IMR-90 (cell line): ENCODE results near the gene RPUSD1. TPM values are rescaled to one million over a fixed set of nuclear protein-coding genes. Genes with fewer than 3 reads are reported as not detected.

Experiments
- ATAC-seq: fragments of 200-7000 bp; cut with Tn5 transposase; 2 replicates; pipeline ENCODE4 v1.9.1; 2020; ENCODE audit warnings: low read depth, mild to moderate bottlenecking, moderate library complexity
- BruUV-seq: library from RNA; stranded (reverse); fragments of 400-500 nt; replicated peaks from 2 replicates; lab custom pipeline; 2021; lab: Mats Ljungman, UMichigan
- CTCF ChIA-PET: fragments of 300-600 bp; formaldehyde crosslinking; extraction: SDS; loops from one replicate; lab custom pipeline; 2021; ENCODE audit warnings: antibody characterized with exemption; lab: Yijun Ruan, JAX
- POLR2A ChIA-PET: fragments of 300-600 bp; sonication (Branson Sonifier 250); formaldehyde crosslinking; loops from one replicate; lab custom pipeline; 2022; ENCODE audit warnings: antibody characterized with exemption; ENCODE audit not compliant: unreplicated experiment; lab: Charles Lee
- DNase-seq: peaks from one replicate; pipeline ENCODE4 v3.0.0; 2013
- H2AFZ ChIP-seq: replicated peaks from 2 replicates; pipeline ENCODE3; 2013; ENCODE audit warnings: low read length, mild to moderate bottlenecking; ENCODE audit not compliant: poor library complexity
- H2AK5ac ChIP-seq: 2 replicates; pipeline ENCODE4 v1.6.1; 2013; ENCODE audit warnings: low read depth, low read length, inconsistent platforms
- H2AK9ac ChIP-seq: replicated peaks from 2 replicates; pipeline ENCODE3; 2013; ENCODE audit warnings: mild to moderate bottlenecking, low read depth, low read length, moderate library complexity; ENCODE audit not compliant: poor library complexity
- H2BK120ac ChIP-seq: 2 replicates; pipeline ENCODE4 v1.6.1; 2013; ENCODE audit warnings: low read depth, low read length, inconsistent platforms
- H2BK15ac ChIP-seq: 3 replicates; pipeline ENCODE4 v1.6.1; 2013; ENCODE audit warnings: low read depth, low read length, inconsistent platforms
- H2BK20ac ChIP-seq: 2 replicates; pipeline ENCODE4 v1.6.1; 2013; ENCODE audit warnings: low read depth, mild to moderate bottlenecking, inconsistent platforms, low read length, moderate library complexity
- H2BK5ac ChIP-seq: 2 replicates; pipeline ENCODE4 v1.6.1; 2013; ENCODE audit warnings: mild to moderate bottlenecking, low read depth, low read length, inconsistent platforms; ENCODE audit not compliant: poor library complexity, severe bottlenecking
- H3K14ac ChIP-seq: replicated peaks from 2 replicates; pipeline ENCODE4 v1.6.1; 2013; ENCODE audit warnings: low read depth, low read length, inconsistent platforms
- H3K18ac ChIP-seq: 2 replicates; pipeline ENCODE4 v1.6.1; 2013; ENCODE audit warnings: low read depth, low read length, control low read depth
- H3K23ac ChIP-seq: 2 replicates; pipeline ENCODE4 v1.6.1; 2013; ENCODE audit warnings: low read depth, low read length, inconsistent platforms
- H3K27ac ChIP-seq: 2 replicates; pipeline ENCODE4 v1.5.1; 2013; ENCODE audit warnings: mild to moderate bottlenecking, control low read depth, low read length; ENCODE audit not compliant: insufficient read depth
- H3K27me3 ChIP-seq: 2 replicates; pipeline ENCODE4 v1.6.1; 2013; ENCODE audit warnings: low read length; ENCODE audit not compliant: control insufficient read depth, insufficient read depth
- H3K36me3 ChIP-seq: 2 replicates; pipeline ENCODE4 v1.6.1; 2013; ENCODE audit warnings: low read length, mixed read lengths; ENCODE audit not compliant: control insufficient read depth, insufficient read depth
- H3K4ac ChIP-seq: 2 replicates; pipeline ENCODE4 v1.6.1; 2013; ENCODE audit warnings: low read depth, low read length, inconsistent platforms
- H3K4me1 ChIP-seq: 2 replicates; pipeline ENCODE4 v1.6.1; 2013; ENCODE audit warnings: low read length, mixed read lengths; ENCODE audit not compliant: control insufficient read depth, insufficient read depth
- H3K4me2 ChIP-seq: 2 replicates; pipeline ENCODE4 v1.6.1; 2013; ENCODE audit warnings: low read depth, mild to moderate bottlenecking, control low read depth, low read length, moderate library complexity
- H3K4me3 ChIP-seq: 2 replicates; pipeline ENCODE4 v1.5.1; 2013; ENCODE audit warnings: low read depth, mild to moderate bottlenecking, control low read depth, low read length, moderate library complexity; ENCODE audit not compliant: insufficient read depth
- H3K56ac ChIP-seq: 2 replicates; pipeline ENCODE4 v1.6.1; 2013; ENCODE audit warnings: low read length, inconsistent platforms; ENCODE audit not compliant: insufficient read depth; ENCODE audit errors: extremely low read depth
- H3K79me1 ChIP-seq, 2 experiments: 2 replicates each; pipeline ENCODE4 v1.6.1; 2013; ENCODE audit warnings: low read length in 2 of 2, inconsistent platforms in 1 of 2, low read depth in 1 of 2
- H3K9ac ChIP-seq: 2 replicates; pipeline ENCODE4 v1.6.1; 2013; ENCODE audit warnings: low read depth, low read length, control low read depth
- H3K9me1 ChIP-seq: 2 replicates; pipeline ENCODE4 v1.6.1; 2013; ENCODE audit warnings: low read length, inconsistent platforms; ENCODE audit not compliant: insufficient read depth
- H3K9me3 ChIP-seq: 2 replicates; pipeline ENCODE4 v1.6.1; 2013; ENCODE audit warnings: low read length; ENCODE audit not compliant: control insufficient read depth, insufficient read depth
- H4K20me1 ChIP-seq: 2 replicates; pipeline ENCODE4 v1.6.1; 2013; ENCODE audit warnings: low read length, inconsistent platforms; ENCODE audit not compliant: insufficient read depth
- H4K5ac ChIP-seq: 2 replicates; pipeline ENCODE4 v1.6.1; 2013; ENCODE audit warnings: mild to moderate bottlenecking, low read depth, low read length, control low read depth
- H4K8ac ChIP-seq, 2 experiments: 2 replicates each; pipeline ENCODE4 v1.6.1; 2013; ENCODE audit warnings: low read depth in 2 of 2, low read length in 2 of 2, control low read depth in 1 of 2, inconsistent platforms in 1 of 2
- H4K91ac ChIP-seq: 2 replicates; pipeline ENCODE4 v1.6.1; 2013; ENCODE audit warnings: low read depth, low read length, inconsistent platforms; ENCODE audit not compliant: insufficient read depth
- BHLHE40 ChIP-seq: fragments of 150-350 bp; IDR thresholded peaks from 2 replicates; pipeline ENCODE4 v1.6.1; 2016; ENCODE audit warnings: mild to moderate bottlenecking, low read depth, low read length
- CEBPB ChIP-seq: IDR thresholded peaks from 2 replicates; pipeline ENCODE4 v1.6.1; 2012; ENCODE audit warnings: low read depth, low read length, improper control_type of control experiment
- CHD1 ChIP-seq: IDR thresholded peaks from 2 replicates; pipeline ENCODE4 v1.6.1; 2012; ENCODE audit warnings: low read depth, low read length, improper control_type of control experiment
- CTCF ChIP-seq: conservative IDR thresholded peaks from 2 replicates; pipeline ENCODE4 v1.5.1; 2012; ENCODE audit warnings: mild to moderate bottlenecking, low read depth, low read length, improper control_type of control experiment
- ELK1 ChIP-seq: fragments of 150-350 bp; IDR thresholded peaks from 2 replicates; pipeline ENCODE4 v1.6.1; 2016; ENCODE audit warnings: low read depth, mild to moderate bottlenecking, low read length, moderate library complexity, borderline replicate concordance
- FOS ChIP-seq: fragments of 150-350 bp; IDR thresholded peaks from 2 replicates; pipeline ENCODE4 v1.6.1; 2016; ENCODE audit warnings: low read depth, low read length
- MAFK ChIP-seq: IDR thresholded peaks from 2 replicates; pipeline ENCODE4 v1.6.1; 2012; ENCODE audit warnings: low read depth, low read length, improper control_type of control experiment
- MAZ ChIP-seq: IDR thresholded peaks from 2 replicates; pipeline ENCODE4 v1.6.1; 2012; ENCODE audit warnings: low read depth, mild to moderate bottlenecking, low read length, improper control_type of control experiment, moderate library complexity, borderline replicate concordance
- MXI1 ChIP-seq: IDR thresholded peaks from 2 replicates; pipeline ENCODE4 v1.6.1; 2012; ENCODE audit warnings: low read depth, mild to moderate bottlenecking, low read length, moderate library complexity, borderline replicate concordance
- NFE2L2 ChIP-seq: fragments of 150-350 bp; IDR thresholded peaks from 2 replicates; pipeline ENCODE4 v1.6.1; 2016; ENCODE audit warnings: low read depth, mild to moderate bottlenecking, low read length
- POLR2A ChIP-seq: IDR thresholded peaks from 2 replicates; pipeline ENCODE4 v1.6.1; 2012; ENCODE audit warnings: mild to moderate bottlenecking, low read depth, low read length
- RAD21 ChIP-seq: IDR thresholded peaks from 2 replicates; pipeline ENCODE4 v1.6.1; 2012; ENCODE audit warnings: low read length, improper control_type of control experiment
- RCOR1 ChIP-seq: IDR thresholded peaks from 2 replicates; pipeline ENCODE4 v1.6.1; 2012; ENCODE audit warnings: mild to moderate bottlenecking, low read length, improper control_type of control experiment; ENCODE audit not compliant: insufficient replicate concordance
- RFX5 ChIP-seq: IDR thresholded peaks from 2 replicates; pipeline ENCODE4 v1.8.0; 2012; ENCODE audit warnings: low read depth, mild to moderate bottlenecking, low read length, moderate library complexity
- SMC3 ChIP-seq: fragments of 150-350 bp; IDR thresholded peaks from 2 replicates; pipeline ENCODE4 v1.6.1; 2016; ENCODE audit warnings: low read depth, mild to moderate bottlenecking, antibody characterized with exemption, low read length, moderate library complexity
- USF2 ChIP-seq: fragments of 150-350 bp; IDR thresholded peaks from 2 replicates; pipeline ENCODE4 v1.6.1; 2017; ENCODE audit warnings: mild to moderate bottlenecking, antibody characterized with exemption, low read length, low read depth
- WGBS, 2 experiments: methylation state at CpG; one replicate each; pipeline versions ENCODE4 v1.1.5 to v1.1.7; 2013; ENCODE audit warnings: missing lambda C conversion rate in 2 of 2; ENCODE audit not compliant: insufficient read length in 1 of 2; ENCODE audit errors: extremely low coverage in 2 of 2; 5-methylcytosine and 5-hydroxymethylcytosine counted together
- dilution Hi-C: fragments of 300-500 bp; cut with HindIII; formaldehyde crosslinking; loops from one replicate; pipeline ENCODE4 v1.14.3; 2018; ENCODE audit warnings: low sequenced_read_pairs; ENCODE audit not compliant: unreplicated experiment
- in situ Hi-C: fragments of 300-500 bp; cut with MboI; formaldehyde crosslinking; loops from 3 replicates; pipeline ENCODE4 v1.14.3; 2019; ENCODE audit warnings: low sequenced_read_pairs, inconsistent platforms, mixed read lengths
- intact Hi-C: fragments of 100-400 bp; cut with micrococcal nuclease; formaldehyde crosslinking; loops from 2 replicates; pipeline ENCODE4 v1.10.0; 2022
- polyA plus RNA-seq, 3 experiments: library from polyadenylated mRNA; depleted of rRNA; stranded (reverse); fragments of >200 nt; gene quantifications; 2 replicates each; pipeline ENCODE4 v1.2.3, GENCODE V29; 2012; ENCODE audit warnings: low replicate concordance in 1 of 3
- total RNA-seq: library from RNA; depleted of rRNA; stranded (reverse); fragments of >200 nt; gene quantifications from 2 replicates; pipeline ENCODE4 v1.2.3, GENCODE V29; 2012

The RPUSD1 gene
- total and polyA plus RNA-seq, 2 of the 4 experiments (the other 2 are of a cell fraction), result 13.1 to 32.3 TPM

- no peak overlapping the region for H2AFZ ChIP-seq
- no peak overlapping the region for H3K9ac ChIP-seq
- intact Hi-C loops, result no loop called here
- no peak overlapping the region for H3K4me2 ChIP-seq
- no CpG with 5 or more reads among the region's 14 CpGs for WGBS, 2 experiments
- H2BK20ac ChIP-seq, result no peak overlapping the region
- DNase-seq (no peak), ATAC-seq (no peak)
- H2BK15ac ChIP-seq, result no peak overlapping the region
- H3K23ac ChIP-seq, result no peak overlapping the region
- no peak overlapping the region for H2AK9ac ChIP-seq
- TF ChIP-seq RAD21 (peak; percentile 35), SMC3 (0 out of 2 replicates have a peak, but pooled peaks have one; percentile 4), CTCF (peak; percentile 26; the same call in 1 of the 2 replicates), POLR2A (no peak), MAZ (no peak), MAFK (no peak), USF2 (no peak), NFE2L2 (no peak), CEBPB (no peak), RCOR1 (no peak), BHLHE40 (no peak), ELK1 (no peak), CHD1 (no peak), MXI1 (no peak), FOS (no peak), RFX5 (no peak)
- no peak overlapping the region for H3K4me3 ChIP-seq
- H2BK120ac ChIP-seq, result no peak overlapping the region
- no peaks in the 10 kb centered on the region; the same call in 1 of the 2 replicates for H3K27me3 ChIP-seq
- H3K14ac ChIP-seq, result no peak overlapping the region
- H2AK5ac ChIP-seq, result no peak overlapping the region
- H4K91ac ChIP-seq, result no peak overlapping the region
- no peaks in the 10 kb centered on the region for H3K9me1 ChIP-seq
- ChIA-PET CTCF (no interaction called here), POLR2A (no interaction called here)
- H3K9me3 ChIP-seq, result no peaks in the 10 kb centered on the region
- no peaks in the 10 kb centered on the region for H3K79me1 ChIP-seq
- no peak overlapping the region for H2BK5ac ChIP-seq
- no peaks in the 10 kb centered on the region for H4K20me1 ChIP-seq
- no TSS peak for BruUV-seq
- in situ Hi-C loops, result no loop called here
- H3K4ac ChIP-seq, result no peak overlapping the region
- H3K18ac ChIP-seq, result no peak overlapping the region
- dilution Hi-C loops, result no loop called here
- H3K4me1 ChIP-seq, result no peaks in the 10 kb centered on the region
- H3K27ac ChIP-seq, result no peak overlapping the region
- no peak overlapping the region for H3K56ac ChIP-seq
- H4K5ac ChIP-seq, result no peak overlapping the region
- H4K8ac ChIP-seq, result no peak overlapping the region
- no peaks in the 10 kb centered on the region for H3K36me3 ChIP-seq
Measured at GRCh38 chr16:745739-746138, 42.4 kb downstream of the RPUSD1 start.
